ENCODE measurements around the gene UBA3. TPM values are rescaled to one million over a fixed set of nuclear protein-coding genes. Genes with fewer than 3 reads are reported as not detected.
A peak's percentile ranks its signal among the peaks of the same experiment; 100 is the strongest.

UBA3 gene
- total and polyA plus RNA-seq, 2 of the 13 experiments (the other 11 are each of a cell fraction or from before 2014, with no cell fraction given) = 40.7 to 49.0 TPM

- TF ChIP-seq, protein P1, sequence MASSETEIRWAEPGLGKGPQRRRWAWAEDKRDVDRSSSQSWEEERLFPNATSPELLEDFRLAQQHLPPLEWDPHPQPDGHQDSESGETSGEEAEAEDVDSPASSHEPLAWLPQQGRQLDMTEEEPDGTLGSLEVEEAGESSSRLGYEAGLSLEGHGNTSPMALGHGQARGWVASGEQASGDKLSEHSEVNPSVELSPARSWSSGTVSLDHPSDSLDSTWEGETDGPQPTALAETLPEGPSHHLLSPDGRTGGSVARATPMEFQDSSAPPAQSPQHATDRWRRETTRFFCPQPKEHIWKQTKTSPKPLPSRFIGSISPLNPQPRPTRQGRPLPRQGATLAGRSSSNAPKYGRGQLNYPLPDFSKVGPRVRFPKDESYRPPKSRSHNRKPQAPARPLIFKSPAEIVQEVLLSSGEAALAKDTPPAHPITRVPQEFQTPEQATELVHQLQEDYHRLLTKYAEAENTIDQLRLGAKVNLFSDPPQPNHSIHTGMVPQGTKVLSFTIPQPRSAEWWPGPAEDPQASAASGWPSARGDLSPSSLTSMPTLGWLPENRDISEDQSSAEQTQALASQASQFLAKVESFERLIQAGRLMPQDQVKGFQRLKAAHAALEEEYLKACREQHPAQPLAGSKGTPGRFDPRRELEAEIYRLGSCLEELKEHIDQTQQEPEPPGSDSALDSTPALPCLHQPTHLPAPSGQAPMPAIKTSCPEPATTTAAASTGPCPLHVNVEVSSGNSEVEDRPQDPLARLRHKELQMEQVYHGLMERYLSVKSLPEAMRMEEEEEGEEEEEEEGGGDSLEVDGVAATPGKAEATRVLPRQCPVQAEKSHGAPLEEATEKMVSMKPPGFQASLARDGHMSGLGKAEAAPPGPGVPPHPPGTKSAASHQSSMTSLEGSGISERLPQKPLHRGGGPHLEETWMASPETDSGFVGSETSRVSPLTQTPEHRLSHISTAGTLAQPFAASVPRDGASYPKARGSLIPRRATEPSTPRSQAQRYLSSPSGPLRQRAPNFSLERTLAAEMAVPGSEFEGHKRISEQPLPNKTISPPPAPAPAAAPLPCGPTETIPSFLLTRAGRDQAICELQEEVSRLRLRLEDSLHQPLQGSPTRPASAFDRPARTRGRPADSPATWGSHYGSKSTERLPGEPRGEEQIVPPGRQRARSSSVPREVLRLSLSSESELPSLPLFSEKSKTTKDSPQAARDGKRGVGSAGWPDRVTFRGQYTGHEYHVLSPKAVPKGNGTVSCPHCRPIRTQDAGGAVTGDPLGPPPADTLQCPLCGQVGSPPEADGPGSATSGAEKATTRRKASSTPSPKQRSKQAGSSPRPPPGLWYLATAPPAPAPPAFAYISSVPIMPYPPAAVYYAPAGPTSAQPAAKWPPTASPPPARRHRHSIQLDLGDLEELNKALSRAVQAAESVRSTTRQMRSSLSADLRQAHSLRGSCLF (CRISPR knock-in tag; IDR thresholded peaks at IDR 0.05; ENCODE audit: borderline replicate concordance) = no peak
- TF ChIP-seq ZFAT (CRISPR knock-in tag; conservative IDR thresholded peaks at IDR 0.05) (no peak), ZNF549 (CRISPR knock-in tag; IDR thresholded peaks at IDR 0.05) (no peak), ATF5 (CRISPR knock-in tag; IDR thresholded peaks at IDR 0.05; ENCODE audit: low read depth) (no peak), NR2C2 (CRISPR knock-in tag; IDR thresholded peaks at IDR 0.05; ENCODE audit: borderline replicate concordance) (no peak), FOXP1 (IDR thresholded peaks at IDR 0.05) (no peak), FOXP1 (CRISPR knock-in tag; IDR thresholded peaks at IDR 0.05) (no peak), HMG20A (CRISPR knock-in tag; IDR thresholded peaks at IDR 0.05; ENCODE audit: borderline replicate concordance) (no peak; the same call in 1 of the 2 replicates), TFDP1 (CRISPR knock-in tag; IDR thresholded peaks at IDR 0.05; ENCODE audit: borderline replicate concordance) (peak; percentile 39; the same call in 1 of the 2 replicates), ZNF547 (CRISPR knock-in tag; IDR thresholded peaks at IDR 0.05) (no peak), MEIS2 (CRISPR knock-in tag; IDR thresholded peaks at IDR 0.05) (peak; percentile 90), ZNF879 (CRISPR knock-in tag; IDR thresholded peaks at IDR 0.05) (no peak), ZFP41 (CRISPR knock-in tag; IDR thresholded peaks at IDR 0.05; ENCODE audit: borderline replicate concordance) (no peak), ARNT (IDR thresholded peaks at IDR 0.05) (no peak), RAD51 (IDR thresholded peaks at IDR 0.05; ENCODE audit: borderline replicate concordance) (no peak), TCF7 (IDR thresholded peaks at IDR 0.05; ENCODE audit: low read depth) (no peak), ZNF296 (CRISPR knock-in tag; conservative IDR thresholded peaks at IDR 0.05) (no peak), CSRNP2 (CRISPR knock-in tag; conservative IDR thresholded peaks at IDR 0.05; ENCODE audit: low read depth) (no peak), MIXL1 (CRISPR knock-in tag; IDR thresholded peaks at IDR 0.05) (0 out of 2 replicates have a peak, but pooled peaks have one; percentile 30), HNF4A (CRISPR knock-in tag; IDR thresholded peaks at IDR 0.05) (no peak; the same call in 1 of the 2 replicates), ATRX (CRISPR knock-in tag; IDR thresholded peaks at IDR 0.05; ENCODE audit: borderline replicate concordance) (no peak)
- TF ChIP-seq, protein P2, sequence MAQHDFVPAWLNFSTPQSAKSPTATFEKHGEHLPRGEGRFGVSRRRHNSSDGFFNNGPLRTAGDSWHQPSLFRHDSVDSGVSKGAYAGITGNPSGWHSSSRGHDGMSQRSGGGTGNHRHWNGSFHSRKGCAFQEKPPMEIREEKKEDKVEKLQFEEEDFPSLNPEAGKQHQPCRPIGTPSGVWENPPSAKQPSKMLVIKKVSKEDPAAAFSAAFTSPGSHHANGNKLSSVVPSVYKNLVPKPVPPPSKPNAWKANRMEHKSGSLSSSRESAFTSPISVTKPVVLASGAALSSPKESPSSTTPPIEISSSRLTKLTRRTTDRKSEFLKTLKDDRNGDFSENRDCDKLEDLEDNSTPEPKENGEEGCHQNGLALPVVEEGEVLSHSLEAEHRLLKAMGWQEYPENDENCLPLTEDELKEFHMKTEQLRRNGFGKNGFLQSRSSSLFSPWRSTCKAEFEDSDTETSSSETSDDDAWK (CRISPR knock-in tag; IDR thresholded peaks at IDR 0.05) = no peak
These were observed 4.4 kb upstream of the UBA3 start, which contains the start of gene ARL6IP5 (continued) for GRCh38 chr3:69084326-69085167.
